C4-2B (cell line): ENCODE data around the gene TCF20.

Experiments
- H3K27ac ChIP-seq: fragments of 450-650 bp; 2 replicates; pipeline ENCODE4 v1.5.1; 2017
- CTCF ChIP-seq: fragments of 450-650 bp; conservative IDR thresholded peaks from 2 replicates; pipeline ENCODE4 v1.5.1; 2017; ENCODE audit warnings: mild to moderate bottlenecking
- ZFX ChIP-seq: fragments of 450-650 bp; IDR thresholded peaks from 2 replicates; pipeline ENCODE4 v1.6.1; 2017

TCF20 gene

GRCh38 chr22:42265321-42265720, 5.1 kb downstream of the TCF20 start:
- H3K27ac ChIP-seq = no peak overlapping the region
- TF ChIP-seq CTCF (no peak), ZFX (no peak)

- TF ChIP-seq CTCF (no peak), ZFX (no peak)
- no peak overlapping the region for H3K27ac ChIP-seq
Measured at GRCh38 chr22:42263944-42264343, 6.5 kb downstream of the TCF20 start.

DNA sequence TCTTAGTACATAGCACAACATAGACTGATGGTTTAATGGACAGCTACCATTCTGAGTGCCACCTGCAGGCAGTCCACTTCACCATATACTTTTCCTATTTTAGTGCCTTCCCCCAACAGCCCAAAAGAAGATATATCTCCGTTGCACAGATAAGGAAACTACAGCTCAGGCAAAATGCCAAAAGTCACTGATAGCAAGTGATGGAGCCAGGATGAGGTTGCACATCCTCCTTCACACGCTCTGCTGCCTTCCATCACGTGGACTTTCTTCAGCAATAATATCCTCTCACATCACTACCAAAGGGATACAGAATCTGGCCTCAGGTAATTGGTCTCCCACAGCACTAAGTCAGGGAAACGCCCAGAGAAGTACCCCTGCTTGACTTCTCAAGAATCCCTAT, 7.5 kb downstream of the TCF20 start:
- TF ChIP-seq ZFX (no peak), CTCF (no peak)
- H3K27ac ChIP-seq = no peak overlapping the region

DNA sequence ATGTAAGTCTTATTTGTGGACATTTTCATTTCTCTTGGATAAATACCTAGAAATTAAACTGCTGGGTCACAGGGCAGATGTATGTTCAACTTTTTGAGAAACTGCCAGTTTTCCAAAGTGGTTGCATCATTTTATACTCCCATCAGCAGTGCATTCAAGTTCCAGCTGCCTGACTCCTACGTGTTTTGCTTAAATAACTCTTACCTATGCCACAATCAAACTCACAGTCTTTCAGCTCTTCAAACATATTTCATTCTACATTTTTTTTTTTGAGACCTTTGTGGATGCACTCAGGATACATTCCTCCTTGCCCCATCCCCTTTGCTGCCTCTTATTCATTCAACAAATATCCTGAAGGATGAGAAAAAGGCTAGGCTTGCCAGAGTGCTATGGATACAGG, 9.2 kb downstream of the TCF20 start:
- H3K27ac ChIP-seq = no peak overlapping the region; the same call in 1 of the 2 replicates
- TF ChIP-seq ZFX (no peak), CTCF (no peak)

DNA sequence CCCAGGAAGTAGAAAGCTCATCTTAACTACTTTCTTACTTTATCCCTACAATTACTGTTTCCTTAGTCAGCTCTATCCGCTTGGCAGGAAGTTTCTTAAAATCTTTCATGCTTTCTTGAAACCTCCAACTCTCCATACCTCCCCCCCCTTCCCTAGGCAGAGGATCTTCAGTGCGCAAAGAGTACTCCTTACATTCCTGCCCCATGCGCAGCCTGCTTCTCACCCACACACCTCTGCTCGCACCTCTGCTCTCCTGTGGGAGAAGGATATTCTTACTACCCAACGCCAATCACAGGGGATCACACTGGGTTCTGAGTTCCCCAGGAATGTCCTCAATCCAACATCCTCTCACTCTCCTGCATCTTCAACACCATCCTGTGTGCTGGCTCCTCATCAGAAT, 12.3 kb downstream of the TCF20 start:
- H3K27ac ChIP-seq = no peak overlapping the region
- TF ChIP-seq ZFX = no peak
- TF ChIP-seq CTCF = no peak

GRCh38 chr22:42257386-42257785, 13.1 kb downstream of the TCF20 start:
- H3K27ac ChIP-seq = no peak overlapping the region
- TF ChIP-seq CTCF (no peak), ZFX (no peak)

DNA sequence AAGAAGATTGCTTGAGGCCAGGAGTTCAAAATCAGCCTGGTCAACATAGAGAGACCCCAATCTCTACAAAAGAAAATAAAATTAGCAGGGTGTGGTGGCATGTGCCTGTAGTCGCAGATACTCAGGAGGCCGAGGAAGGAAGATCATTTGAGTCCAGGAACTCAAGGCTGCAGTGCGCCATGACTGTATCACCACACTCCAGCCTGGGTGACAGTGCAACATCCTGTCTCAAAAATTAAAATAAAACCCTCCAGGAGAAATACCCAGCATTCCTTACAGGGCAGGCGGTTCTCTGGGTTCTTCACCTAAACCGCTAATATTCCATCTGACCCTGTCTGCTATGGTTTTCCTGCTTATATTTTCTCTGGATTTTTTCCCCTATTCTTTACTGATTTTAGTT, 13.5 kb downstream of the TCF20 start:
- TF ChIP-seq CTCF (no peak), ZFX (no peak)
- no peak overlapping the region for H3K27ac ChIP-seq

DNA sequence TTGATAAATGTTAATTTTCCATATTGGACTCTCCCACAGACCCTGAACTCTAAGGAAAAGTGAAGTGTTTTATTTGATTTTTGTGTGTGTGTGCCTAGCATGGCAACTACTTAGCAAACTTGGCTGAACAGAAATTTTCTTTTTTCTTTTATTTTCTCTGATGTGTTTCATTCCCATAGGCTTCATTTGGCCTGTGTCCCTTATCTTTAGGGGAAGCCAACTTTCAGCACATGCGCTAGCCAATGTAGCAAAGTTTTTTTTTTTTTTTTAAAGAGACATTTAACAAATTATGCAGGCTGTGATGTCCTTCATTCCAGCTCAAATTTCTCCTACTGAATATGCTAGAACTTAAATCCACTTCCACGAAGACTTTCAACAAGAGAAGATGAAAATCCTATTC, 14.2 kb downstream of the TCF20 start:
- no peak for TF ChIP-seq CTCF
- no peak for TF ChIP-seq ZFX
- no peak overlapping the region for H3K27ac ChIP-seq
